Stimulated activated CD8-positive, alpha-beta memory T cell treated with anti-CD3 and anti-CD28 coated beads, Interleukin-15, amount 100 ng/mL, for 1 hour (primary cell): Measurements from ENCODE around the gene SPATA45.
A peak's percentile ranks its signal among the peaks of the same experiment; 100 is the strongest.
"Not testable (repeated sequence)": the region's sequence is repeated elsewhere in the genome, so short reads cannot be mapped to it uniquely, and the experiment has no call there.

Experiments
- DNase-seq: peaks from one replicate; pipeline ENCODE4 v3.0.0-alpha.2; 2020; ENCODE audit warnings: low read depth

SPATA45 gene

DNA sequence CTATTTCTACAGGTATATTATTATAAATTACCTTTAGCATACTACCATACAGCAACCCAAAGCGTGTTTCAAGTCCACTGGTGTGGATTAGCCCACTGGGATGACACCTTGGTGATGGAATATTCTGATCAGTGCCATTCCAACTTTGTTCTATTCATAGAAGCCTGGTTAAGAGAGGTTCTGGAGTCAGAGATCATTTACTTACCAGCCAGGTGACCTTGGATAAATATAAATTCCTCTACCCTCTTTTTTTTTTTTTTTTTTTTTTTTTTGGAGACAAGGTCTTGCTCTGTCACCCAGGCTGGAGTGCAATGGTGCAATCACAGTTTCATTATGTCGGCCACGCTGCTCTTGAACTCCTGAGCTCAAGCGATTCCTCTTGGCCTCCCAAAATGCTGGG is at the start of gene SPATA45:
Gene SPATA45, minus strand, starts transcription at position 101 of the 400 bp plus-strand sequence. CDS start 11,500 bp downstream, outside the sequence.
- DNase-seq = no peak

DNA sequence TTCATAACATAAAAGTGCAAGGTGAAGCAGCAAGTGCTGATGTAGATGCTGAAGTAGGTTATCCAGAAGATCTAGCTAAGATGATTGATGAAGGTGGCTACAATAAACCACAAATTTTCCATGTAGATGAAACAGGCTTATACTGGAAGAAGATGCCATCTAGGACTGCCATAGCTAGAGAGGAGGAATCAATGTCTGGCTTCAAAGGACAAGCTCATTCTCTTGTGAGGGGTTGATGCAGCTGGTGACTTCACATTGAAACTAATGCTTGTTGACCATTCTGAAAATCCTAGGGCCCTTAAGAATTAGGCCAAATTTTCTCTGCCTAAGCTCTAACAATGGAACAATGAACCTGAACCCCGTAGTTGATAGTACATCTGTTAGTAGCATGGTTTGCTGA is 44.7 kb upstream of the SPATA45 start:
- DNase-seq = no peak

DNA sequence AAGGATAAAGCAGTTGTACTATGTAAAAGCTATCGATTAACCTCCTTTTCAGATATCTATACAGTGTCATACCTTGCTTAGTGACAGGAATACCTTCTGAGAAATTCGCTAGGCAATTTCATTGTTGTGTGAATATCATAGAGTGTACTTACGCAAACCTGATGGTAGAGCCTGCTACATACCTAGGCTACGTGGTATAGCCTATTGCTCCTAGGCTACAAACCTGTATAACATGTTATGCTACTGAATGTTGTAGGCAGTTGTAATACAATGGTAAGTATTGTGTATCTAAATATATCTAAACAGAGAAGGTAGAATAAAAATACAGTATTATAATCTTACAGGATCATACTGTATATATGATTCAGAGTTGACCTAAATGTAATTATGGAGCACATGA is 37.1 kb upstream of the SPATA45 start:
- DNase-seq = no peak

DNA sequence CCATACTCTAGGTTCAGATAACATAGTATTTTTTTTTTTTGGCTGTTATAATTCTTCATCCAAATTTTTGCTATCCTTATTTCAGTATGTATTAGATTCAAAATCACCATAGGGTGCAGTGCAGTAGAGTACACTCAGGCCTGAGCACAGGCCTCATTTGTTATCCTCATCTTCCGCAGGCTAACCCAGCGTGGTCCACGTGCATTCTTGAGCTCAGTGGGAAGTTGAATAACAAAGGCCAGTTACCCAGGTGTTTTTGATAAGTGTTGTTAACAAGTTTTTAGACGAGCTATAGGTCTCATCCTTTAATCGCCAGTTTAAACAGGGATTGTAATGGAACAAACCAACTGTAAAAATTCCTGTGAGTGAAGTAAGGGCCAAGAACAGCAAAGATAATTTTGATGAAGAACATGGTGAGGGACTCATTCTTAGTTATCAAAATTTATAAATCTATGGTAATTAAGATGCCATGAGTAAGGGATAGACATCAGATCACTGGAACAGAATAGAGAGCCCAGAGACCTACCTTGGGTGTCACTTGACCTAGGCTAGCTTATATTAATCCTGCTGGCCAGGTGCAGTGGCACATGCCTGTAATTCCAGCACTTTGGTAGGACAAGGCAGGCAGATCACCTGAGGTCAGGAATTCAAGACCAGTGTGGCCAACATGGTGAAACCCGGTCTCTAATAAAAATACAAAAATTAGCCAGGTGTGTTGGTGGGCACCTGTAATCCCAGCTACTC is 32.7 kb upstream of the SPATA45 start:
- DNase-seq = no peak

DNA sequence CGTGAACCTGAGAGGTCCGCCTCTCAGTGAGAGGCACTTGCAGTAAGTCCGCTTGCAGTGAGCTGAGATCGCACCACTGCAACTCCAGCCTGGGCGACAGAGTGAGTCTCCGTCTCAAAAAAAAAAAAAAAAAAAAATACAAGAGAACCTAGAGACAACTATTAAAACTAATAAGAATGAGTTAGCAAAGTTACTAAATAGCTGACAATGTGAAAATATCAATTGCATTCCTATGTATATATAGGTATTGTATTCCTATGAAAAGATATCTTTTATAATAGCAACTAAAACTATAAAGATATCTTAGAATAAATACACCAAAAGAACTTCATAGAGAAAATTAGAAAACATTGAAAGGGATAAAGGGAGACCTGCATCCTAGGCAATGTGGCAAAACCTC is 31.0 kb upstream of the SPATA45 start:
- DNase-seq = no peak

DNA sequence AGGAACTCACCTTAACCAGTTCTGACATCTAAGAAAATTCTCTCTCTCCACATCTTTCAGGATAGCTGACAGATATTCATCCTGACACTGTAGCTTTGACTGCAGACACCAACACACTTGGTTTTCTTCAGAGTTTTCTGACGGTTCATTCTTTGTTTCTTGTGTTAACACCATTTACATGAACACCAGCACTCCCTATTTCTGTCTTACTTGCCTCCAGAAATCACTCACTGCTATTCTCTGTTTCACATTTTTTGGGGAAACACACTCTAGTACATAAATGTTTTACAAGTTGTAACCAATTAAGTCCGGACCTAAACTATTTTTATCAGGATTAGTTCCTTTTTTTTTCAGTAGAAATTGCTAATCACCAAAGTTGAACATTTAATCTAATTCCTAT is 26.1 kb upstream of the SPATA45 start:
- DNase-seq = no peak

DNA sequence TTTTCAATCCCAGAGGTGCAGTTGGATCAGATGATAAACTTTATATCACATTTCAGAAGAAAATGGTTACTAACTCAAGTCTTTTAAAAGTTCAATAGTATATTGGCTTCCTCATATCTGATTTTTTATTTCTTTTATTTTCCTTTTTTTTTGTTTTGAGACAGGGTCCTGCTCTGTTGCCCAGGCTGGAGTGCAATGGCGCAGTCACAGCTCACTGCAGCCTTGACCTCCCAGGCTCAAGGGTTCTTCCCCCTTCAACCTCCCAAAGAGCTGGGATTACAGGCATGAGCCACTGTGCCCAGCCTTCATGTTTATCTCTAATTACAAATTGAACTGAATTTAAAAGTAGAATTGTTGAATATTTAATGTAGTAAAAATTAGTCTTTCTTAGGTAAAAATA is 24.5 kb upstream of the SPATA45 start:
- DNase-seq = no peak

DNA sequence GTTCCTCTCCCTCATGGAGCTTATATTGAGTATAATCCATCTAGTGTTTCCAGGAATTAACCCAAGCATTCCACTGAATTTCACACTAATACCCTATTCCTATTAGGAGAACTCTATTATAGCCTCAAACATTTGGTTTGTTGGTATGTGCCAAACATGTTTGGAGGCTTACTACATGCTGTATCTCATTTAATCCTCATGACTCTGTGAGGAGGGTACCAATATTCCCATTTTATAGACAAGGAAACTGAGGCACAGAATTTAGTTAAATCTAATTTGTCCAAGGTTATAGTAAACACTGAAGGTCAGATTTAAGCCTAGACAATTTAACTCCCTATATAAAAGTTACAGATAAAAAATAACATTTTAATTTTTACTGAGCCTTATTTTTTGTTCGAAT is 19.7 kb upstream of the SPATA45 start:
- no peak for DNase-seq

DNA sequence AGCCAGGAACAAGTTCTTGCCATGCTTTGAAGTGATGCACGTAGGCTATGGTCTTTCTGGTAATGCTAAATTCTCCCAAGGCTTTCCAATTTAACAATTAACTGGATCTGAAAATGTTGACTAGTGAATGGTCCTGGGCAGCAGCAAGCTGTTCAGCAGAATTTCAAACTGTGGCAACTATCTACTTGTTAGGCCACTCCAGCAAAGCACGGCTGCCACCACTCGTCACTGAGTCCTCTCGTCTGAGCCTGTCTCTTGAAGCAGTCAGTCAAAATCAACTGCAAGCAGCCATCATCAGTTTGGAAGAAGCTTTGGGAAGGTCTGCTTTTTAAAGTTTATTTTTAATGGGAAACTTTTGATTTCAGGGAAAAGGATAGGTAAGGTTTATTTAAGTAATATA is 16.8 kb upstream of the SPATA45 start:
- DNase-seq = no peak

DNA sequence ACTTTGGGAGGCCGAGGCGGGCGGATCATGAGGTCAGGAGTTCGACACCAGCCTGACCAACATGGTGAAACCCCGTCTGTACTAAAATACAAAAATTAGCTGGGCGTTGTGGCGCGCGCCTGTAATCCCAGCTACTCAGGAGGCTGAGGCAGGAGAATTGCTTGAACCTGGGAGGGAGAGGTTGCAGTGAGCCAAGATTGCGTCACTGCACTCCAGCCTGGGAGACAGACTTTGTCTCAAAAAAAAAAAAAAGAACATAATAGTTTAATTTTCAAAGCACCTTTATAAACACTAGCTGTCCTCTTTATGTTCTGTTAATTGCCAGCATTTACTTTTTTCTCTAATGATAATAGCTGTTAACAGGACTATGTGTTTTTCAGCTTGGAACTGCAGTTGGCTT is 15.9 kb upstream of the SPATA45 start:
- not testable (repeated sequence) for DNase-seq

DNA sequence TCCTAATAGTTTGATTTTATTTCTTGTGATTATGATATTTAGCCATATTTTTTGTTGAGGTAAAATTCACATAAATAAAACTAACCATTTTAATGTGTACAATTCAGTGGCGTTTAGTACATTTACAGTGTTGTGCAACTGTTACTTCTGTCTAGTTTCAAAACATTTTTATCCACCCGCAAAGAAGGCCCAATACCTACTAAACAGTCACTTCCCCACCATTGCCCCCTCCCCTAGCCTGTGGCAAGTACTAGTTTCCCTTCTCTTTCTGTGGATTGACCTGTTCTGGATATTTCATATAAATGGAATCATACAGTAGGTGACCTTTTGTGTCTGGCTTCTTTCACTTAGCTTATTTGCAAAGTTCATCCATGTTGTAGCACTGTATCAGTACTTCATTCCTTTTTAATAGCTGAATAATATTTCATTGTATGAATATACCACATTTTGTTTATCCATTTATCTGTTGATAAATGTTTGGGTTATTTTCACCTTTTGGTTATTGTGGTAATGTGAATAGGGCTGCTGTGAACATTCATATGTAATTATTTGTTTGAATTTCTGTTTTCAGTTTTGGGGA is 14.8 kb upstream of the SPATA45 start:
- DNase-seq = no peak

DNA sequence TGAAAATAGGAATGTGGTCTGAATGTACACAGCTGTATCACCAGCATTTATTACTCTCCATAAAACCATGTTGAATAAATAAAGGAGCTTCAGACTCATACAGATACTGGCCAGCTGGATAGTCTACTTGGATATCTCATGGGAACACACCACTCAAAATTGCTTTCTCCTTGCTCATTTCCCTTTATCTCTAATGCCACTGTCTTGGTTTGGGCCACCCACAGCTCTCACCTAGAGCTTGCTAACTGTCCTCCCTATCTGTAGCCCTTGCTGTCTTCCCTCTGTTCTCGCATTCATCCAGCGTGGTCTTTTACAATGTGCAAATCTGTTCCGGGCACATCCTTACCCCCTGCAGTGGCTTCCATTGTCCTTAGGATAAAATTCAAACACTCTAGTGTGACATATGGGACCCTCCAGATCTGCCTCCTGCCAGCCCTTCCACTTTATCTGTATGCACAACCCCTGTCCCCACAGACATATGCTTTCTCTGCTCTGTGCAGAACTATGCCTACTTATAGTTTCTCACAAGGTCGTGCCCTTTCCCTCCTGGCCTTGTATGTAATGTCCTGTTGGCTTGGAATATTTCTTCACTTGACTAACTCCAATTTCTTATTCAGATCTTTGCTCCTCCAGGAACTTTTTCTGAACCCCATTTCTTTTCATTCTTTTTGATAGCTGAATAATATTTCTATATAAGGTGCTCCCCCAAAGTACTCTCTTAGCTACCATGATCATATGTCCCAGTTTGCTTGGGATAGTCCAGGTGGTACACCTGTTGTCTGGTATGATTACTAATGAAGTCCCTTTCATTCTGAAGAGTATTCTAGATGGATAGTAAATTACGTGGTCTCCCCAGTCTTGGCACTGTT is 13.5 kb upstream of the SPATA45 start:
- DNase-seq = no peak

DNA sequence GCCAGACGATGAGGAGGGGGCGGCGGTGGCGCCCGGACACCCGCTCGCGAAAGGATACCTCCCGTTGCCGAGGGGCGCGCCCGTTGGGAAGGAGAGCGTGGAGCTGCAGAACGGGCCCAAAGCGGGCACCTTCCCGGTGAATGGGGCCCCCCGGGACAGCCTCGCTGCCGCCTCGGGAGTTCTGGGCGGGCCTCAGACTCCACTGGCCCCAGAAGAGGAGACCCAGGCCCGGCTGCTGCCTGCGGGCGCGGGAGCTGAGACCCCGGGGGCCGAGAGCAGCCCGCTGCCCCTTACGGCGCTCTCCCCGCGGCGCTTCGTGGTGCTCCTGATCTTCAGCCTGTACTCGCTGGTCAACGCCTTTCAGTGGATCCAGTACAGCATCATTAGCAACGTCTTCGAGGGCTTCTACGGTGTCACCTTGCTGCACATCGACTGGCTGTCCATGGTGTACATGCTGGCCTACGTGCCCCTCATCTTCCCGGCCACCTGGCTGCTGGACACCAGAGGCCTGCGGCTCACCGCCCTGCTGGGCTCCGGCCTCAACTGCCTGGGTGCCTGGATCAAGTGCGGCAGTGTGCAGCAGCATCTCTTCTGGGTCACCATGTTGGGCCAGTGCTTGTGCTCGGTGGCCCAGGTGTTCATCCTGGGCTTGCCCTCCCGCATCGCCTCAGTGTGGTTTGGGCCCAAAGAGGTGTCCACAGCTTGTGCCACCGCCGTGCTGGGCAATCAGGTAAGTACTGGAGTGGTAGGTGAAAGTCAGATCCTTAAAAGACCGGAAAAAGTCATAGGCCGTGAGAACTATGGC is 11.2 kb upstream of the SPATA45 start:
- no peak for DNase-seq

DNA sequence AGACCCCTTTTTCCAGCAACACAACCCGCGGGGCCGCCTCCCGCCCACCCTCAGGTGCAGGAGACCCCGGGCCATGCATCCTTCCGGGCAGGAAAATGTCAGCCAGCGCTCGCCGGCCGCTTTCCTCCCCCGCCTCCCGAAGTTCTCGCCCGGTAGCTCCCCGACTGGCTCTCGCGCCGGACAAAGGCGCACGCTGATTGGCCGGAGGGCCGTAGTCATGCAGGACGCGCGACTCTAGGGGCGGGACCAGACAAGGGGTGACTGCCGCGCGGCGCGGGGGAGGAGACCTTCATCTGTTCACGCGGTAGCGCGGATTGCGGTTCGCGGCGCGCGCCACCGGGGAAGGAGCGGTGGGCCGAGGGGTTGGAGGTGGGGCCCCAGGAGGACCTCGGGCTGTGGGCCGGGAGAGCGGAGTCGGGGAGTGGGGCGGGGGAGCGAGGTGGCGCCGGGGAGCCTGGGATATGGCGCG is 10.6 kb upstream of the SPATA45 start, which contains the start of gene FLVCR1:
Gene FLVCR1, plus strand, starts transcription at position 284 of the 469 bp plus-strand sequence. Its CDS starts 178 bp downstream, at position 462.
- peak; percentile 74 for DNase-seq

DNA sequence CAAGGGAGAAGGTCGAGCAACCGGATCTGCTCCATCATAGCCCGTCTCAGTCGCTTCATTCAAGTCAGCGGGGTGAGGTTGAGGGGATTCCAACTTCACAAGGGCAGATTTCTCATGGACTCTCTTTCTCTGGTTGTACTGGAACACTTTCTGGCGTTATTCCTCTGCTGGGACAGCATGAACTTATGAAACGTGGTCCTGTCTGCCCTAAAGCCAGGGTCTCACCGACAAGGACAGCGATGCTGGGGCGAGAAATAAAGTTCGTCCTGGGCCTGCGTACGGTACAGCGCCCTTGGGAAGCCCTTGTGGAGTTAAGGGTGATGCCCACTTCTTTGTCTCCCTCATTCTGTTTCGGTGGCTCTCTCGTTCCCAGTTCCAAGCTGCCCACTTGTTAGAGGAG is 9.3 kb upstream of the SPATA45 start:
- no peak for DNase-seq

DNA sequence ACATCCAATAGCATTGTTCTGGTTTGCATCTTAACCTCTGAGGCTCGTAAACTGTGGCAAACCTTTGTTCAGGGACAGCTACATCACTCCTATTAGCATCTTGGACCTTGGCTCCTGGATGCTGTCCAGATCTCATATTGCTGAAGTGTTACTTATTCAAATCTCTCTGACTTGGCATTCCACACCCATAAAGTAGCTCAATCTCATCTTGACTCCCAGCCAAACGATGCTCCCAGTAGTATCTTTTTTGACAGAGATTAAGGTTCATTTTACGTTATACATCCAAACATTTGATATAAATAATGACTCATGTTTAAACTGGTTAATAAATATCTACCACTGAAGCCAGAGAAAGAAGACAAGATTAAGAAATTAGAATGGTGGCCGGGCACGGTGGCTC is 6.2 kb upstream of the SPATA45 start:
- no peak for DNase-seq

DNA sequence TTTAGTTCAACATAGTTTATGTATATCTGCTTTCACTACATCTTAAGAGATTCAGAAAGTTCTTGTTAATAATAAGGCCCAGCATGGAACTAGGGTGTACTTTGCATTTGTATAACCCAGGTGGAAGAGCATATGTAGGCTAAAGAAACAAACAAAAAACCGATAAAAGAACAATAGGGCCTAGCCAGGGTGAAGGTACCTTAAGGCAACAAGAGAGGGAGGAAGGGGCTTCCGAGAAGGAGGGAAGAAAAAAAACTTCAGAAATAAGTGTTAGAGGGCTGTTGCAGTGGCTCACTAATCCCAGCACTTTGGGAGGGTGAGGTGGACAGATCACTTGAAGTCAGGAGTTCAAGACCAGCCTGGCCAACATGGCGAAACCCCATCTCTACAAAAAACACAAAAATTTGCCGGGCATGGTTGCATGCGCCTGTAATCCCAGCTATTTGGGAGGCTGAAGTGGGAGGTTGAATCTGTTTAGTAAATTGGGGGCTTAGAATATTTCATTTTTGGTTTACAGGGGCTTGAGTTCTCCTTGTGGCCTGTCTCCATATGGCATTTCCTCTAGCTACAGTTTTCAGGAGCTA is 4.7 kb upstream of the SPATA45 start:
- no peak for DNase-seq

DNA sequence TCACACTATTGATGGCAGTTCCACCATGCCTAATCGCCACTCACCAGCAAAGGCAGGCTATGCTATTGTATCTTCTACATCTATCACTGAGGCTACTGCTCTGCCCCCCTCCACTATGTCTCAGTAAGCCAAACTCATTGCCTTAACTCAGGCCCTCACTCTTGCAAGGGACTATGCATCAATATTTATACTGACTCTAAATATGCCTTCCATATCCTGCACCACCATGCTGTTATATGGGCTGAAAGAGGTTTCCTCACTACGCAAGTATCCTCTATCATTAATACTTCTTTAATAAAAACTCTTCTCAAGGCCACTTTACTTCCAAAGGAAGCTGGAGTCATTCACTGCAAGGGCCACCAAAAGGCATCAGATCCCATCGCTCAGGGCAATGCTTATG is 2.9 kb downstream of the SPATA45 start:
- DNase-seq = not testable (repeated sequence)

DNA sequence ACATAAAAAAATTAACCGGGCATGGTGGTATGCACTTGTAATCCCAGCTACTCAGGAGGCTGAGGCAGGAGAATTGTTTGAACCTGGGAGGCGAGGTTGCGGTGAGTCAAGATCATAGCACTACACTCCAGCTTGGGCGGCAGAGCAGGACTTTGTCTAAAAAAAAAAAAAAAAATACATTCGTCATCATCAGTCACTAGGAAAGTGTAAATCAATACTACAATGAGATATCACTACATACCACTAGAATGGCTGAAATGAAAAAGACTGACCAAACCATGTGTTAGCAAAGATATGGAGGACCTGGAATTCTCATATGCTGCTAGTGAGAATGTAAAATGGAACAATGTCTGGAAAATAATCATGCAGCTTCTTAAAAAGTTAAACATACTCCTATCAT is 9.3 kb downstream of the SPATA45 start:
- DNase-seq = no peak

DNA sequence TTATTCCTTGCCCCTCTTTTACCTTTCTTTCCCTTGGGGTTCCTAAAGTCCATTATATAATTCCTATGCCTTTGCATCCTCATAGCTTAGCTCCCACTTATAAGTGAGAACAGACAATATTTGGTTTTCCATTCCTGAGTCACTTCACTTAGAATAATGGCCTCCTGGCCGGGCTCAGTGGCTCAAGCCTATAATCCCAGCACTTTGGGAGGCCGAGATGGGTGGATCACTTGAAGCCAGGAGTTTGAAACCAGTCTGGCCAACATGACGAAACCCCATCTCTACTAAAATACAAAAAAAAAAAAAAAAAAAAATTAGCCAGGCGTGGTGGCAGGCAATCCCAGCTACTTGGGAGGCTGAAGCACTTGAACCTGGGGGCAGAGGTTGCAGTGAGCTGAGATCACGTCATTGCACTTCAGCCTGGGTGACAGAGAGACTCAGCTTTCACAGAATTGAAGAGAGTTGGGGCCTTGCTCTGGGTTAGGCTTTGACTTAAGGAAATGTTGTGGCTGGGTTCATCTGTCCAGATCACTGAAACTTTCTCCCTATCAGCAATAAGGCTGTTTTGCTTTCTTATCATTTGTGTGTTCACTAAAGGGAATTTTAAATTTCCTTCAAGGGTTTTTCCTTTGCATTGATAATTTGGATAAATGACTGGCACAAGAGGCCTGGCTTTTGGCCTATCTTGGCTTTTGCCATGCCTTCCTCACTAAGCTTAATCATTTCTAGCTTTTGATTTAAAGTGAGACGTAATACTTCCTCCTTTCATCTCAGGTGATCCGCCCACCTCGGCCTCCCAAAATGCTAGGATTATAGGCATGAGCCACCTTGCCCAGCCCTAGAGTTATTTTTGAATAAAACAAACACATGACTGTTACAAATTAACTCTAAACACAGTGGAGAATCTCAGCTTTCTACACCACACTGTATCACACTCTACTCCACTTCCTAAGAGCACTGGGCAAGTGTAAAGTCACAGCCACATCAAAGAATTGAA is 13.9 kb downstream of the SPATA45 start:
- not testable (repeated sequence) for DNase-seq
